ENCODE data around the gene NUP93. TPM values are rescaled to one million over a fixed set of nuclear protein-coding genes. Genes with fewer than 3 reads are reported as not detected.

NUP93 gene
- total and polyA plus RNA-seq, 2 donors (not counting 3 experiments of a cell fraction or from before 2014, with no cell fraction given) = 62.3 to 124 TPM

- Histone ChIP-seq H3K79me2 (ENCODE audit: control insufficient read depth, insufficient read depth, low read length) (no peaks in the 10 kb centered on the region), H3K4me1 (ENCODE audit: control insufficient read depth, extremely low read depth, insufficient read depth, low read length) (no peaks in the 10 kb centered on the region), H3K4me3 (replicated peaks in 1 of 3; ENCODE audit: insufficient read depth in 1 of 3, low read depth in 1 of 3, low read length in 3 of 3) (no peak overlapping the region), H3K36me3 (ENCODE audit: control insufficient read depth in 2 of 2, extremely low read depth in 1 of 2, insufficient read depth in 2 of 2, low read length in 2 of 2) (no peaks in the 10 kb centered on the region), H3K9me1 (replicated peaks; ENCODE audit: control insufficient read depth, extremely low read depth, insufficient read depth, low read length) (no peaks in the 10 kb centered on the region), H3K9ac (replicated peaks; ENCODE audit: extremely low read depth, insufficient read depth, low read length) (no peak overlapping the region), H3K4me2 (ENCODE audit: insufficient read depth, low read length) (no peak overlapping the region), H2AFZ (ENCODE audit: low read depth, low read length) (no peak overlapping the region), H3K9me3 (replicated peaks; ENCODE audit: control insufficient read depth, insufficient read depth, low read length) (no peaks in the 10 kb centered on the region), H4K20me1 (replicated peaks; ENCODE audit: control insufficient read depth, extremely low read depth, insufficient read depth, low read length) (no peaks in the 10 kb centered on the region), H3K27me3 (ENCODE audit: control insufficient read depth in 2 of 2, insufficient read depth in 2 of 2, low read length in 2 of 2) (no peaks in the 10 kb centered on the region), H3K27ac (ENCODE audit: insufficient read depth, low read depth, low read length) (no peak overlapping the region)
- intact Hi-C loops (cut with micrococcal nuclease) = no loop called here
- POLR2A ChIA-PET = no interaction called here
- CTCF ChIA-PET = interaction anchor here (0.8 to 1.9 kb wide), 2 partner anchors 12 to 19 kb away, joined by 3 to 5 read pairs; no protein-coding TSS in a partner anchor
- FAIRE-seq (no peak), DNase-seq (ENCODE audit: low read depth, low spot score) (no peak)
- TF ChIP-seq POLR2A (IDR thresholded peaks at IDR 0.05; ENCODE audit: low read depth, low read length) = no peak
- no peak for TF ChIP-seq FOS (IDR thresholded peaks at IDR 0.05; ENCODE audit: borderline replicate concordance, insufficient read depth, low read length)
- no peak for TF ChIP-seq JUN (IDR thresholded peaks at IDR 0.05; ENCODE audit: borderline replicate concordance, insufficient read depth, insufficient read length, low read depth)
- no peak for TF ChIP-seq MAX (IDR thresholded peaks at IDR 0.05; ENCODE audit: insufficient read depth, insufficient read length)
- dilution Hi-C loops (cut with MboI; ENCODE audit: extremely low pct_ligation_motif_present, low sequenced_read_pairs) = no loop called here
- BruUV-seq (replicated peaks) = no TSS peak
These were observed 144.9 kb downstream of the NUP93 start for GRCh38 chr16:56874800-56875199.

- Histone ChIP-seq H2AFZ (ENCODE audit: low read depth, low read length) (no peak overlapping the region), H3K79me2 (ENCODE audit: control insufficient read depth, insufficient read depth, low read length) (no peaks in the 10 kb centered on the region), H3K4me3 (replicated peaks in 1 of 3; ENCODE audit: insufficient read depth in 1 of 3, low read depth in 1 of 3, low read length in 3 of 3) (no peak overlapping the region), H3K36me3 (ENCODE audit: control insufficient read depth in 2 of 2, extremely low read depth in 1 of 2, insufficient read depth in 2 of 2, low read length in 2 of 2) (no peaks in the 10 kb centered on the region), H3K9me3 (replicated peaks; ENCODE audit: control insufficient read depth, insufficient read depth, low read length) (no peaks in the 10 kb centered on the region), H3K9me1 (replicated peaks; ENCODE audit: control insufficient read depth, extremely low read depth, insufficient read depth, low read length) (no peaks in the 10 kb centered on the region), H3K27ac (ENCODE audit: insufficient read depth, low read depth, low read length) (no peak overlapping the region), H3K4me2 (ENCODE audit: insufficient read depth, low read length) (no peak overlapping the region), H3K9ac (replicated peaks; ENCODE audit: extremely low read depth, insufficient read depth, low read length) (no peak overlapping the region), H4K20me1 (replicated peaks; ENCODE audit: control insufficient read depth, extremely low read depth, insufficient read depth, low read length) (no peaks in the 10 kb centered on the region), H3K4me1 (ENCODE audit: control insufficient read depth, extremely low read depth, insufficient read depth, low read length) (no peaks in the 10 kb centered on the region), H3K27me3 (ENCODE audit: control insufficient read depth in 2 of 2, insufficient read depth in 2 of 2, low read length in 2 of 2) (no peaks in the 10 kb centered on the region)
- ChIA-PET CTCF (interaction anchor here (1.9 kb wide), 1 partner anchor 13 kb away, joined by 5 read pairs; no protein-coding TSS in a partner anchor), POLR2A (no interaction called here)
- dilution Hi-C loops (cut with MboI; ENCODE audit: extremely low pct_ligation_motif_present, low sequenced_read_pairs) (no loop called here), intact Hi-C loops (cut with micrococcal nuclease) (no loop called here)
- no TSS peak for BruUV-seq (replicated peaks)
- TF ChIP-seq EZH2 (IDR thresholded peaks at IDR 0.05; ENCODE audit: borderline replicate concordance, low read depth, low read length, severe bottlenecking) = no peak
- no peak for TF ChIP-seq MAX (IDR thresholded peaks at IDR 0.05; ENCODE audit: insufficient read depth, insufficient read length)
- no peak for TF ChIP-seq GATA2 (IDR thresholded peaks at IDR 0.05; ENCODE audit: insufficient read depth, insufficient read length, low read depth, low read length)
- no peak for TF ChIP-seq POLR2A (IDR thresholded peaks at IDR 0.05; ENCODE audit: low read depth, low read length)
- no peak for TF ChIP-seq FOS (IDR thresholded peaks at IDR 0.05; ENCODE audit: borderline replicate concordance, insufficient read depth, low read length)
- TF ChIP-seq CTCF (IDR thresholded peaks at IDR 0.05; ENCODE audit: extremely low read depth in 1 of 2, insufficient read depth in 1 of 2, low read depth in 1 of 2, low read length in 2 of 2) = no peak
- TF ChIP-seq JUN (IDR thresholded peaks at IDR 0.05; ENCODE audit: borderline replicate concordance, insufficient read depth, insufficient read length, low read depth) = no peak
- no peak for TF ChIP-seq POLR2AphosphoS5 (IDR thresholded peaks at IDR 0.05; ENCODE audit: insufficient read depth, low read depth, low read length)
- no peak for TF ChIP-seq MYC (IDR thresholded peaks at IDR 0.05; ENCODE audit: low read depth, low read length)
- DNase-seq (ENCODE audit: low read depth, low spot score) (no peak), FAIRE-seq (no peak)
These were observed 146.1 kb downstream of the NUP93 start for GRCh38 chr16:56876048-56876447.
